K562 (cell line): ENCODE results near the gene SLC9A1. TPM values are rescaled to one million over a fixed set of nuclear protein-coding genes. Genes with fewer than 3 reads are reported as not detected.

Experiments used
- ERF ChIP-seq: fragments of 450-650 bp; formaldehyde crosslinking; IDR thresholded peaks from 2 replicates; pipeline ENCODE4 v1.4.0; 2020; ENCODE audit warnings: mild to moderate bottlenecking, mixed read lengths
- GTF3C2 ChIP-seq: IDR thresholded peaks from 3 replicates; pipeline ENCODE4 v1.6.1; 2011; ENCODE audit warnings: borderline replicate concordance, mild to moderate bottlenecking, moderate library complexity; ENCODE audit not compliant: insufficient read length; ENCODE audit errors: extremely low read depth
- HDAC6 ChIP-seq: IDR thresholded peaks from 2 replicates; pipeline ENCODE4 v1.6.1; 2012; ENCODE audit warnings: low read depth, mild to moderate bottlenecking, control low read depth, inconsistent platforms, low read length, moderate library complexity
- KLF13 ChIP-seq: fragments of 450-650 bp; IDR thresholded peaks from 2 replicates; pipeline ENCODE4 v1.6.1; 2016; ENCODE audit warnings: missing genetic modification characterization, low read depth, mild to moderate bottlenecking, missing compliant biosample characterization, moderate library complexity, borderline replicate concordance
- LARP7 ChIP-seq: fragments of 450-650 bp; IDR thresholded peaks from 2 replicates; pipeline ENCODE4 v1.6.1; 2016
- SLC30A9 ChIP-seq: fragments of 250-450 bp; sonication (Bioruptor Pico); IDR thresholded peaks from 2 replicates; pipeline ENCODE4 v1.8.0; 2022; ENCODE audit warnings: mild to moderate bottlenecking, moderate library complexity
- ZC3H4 ChIP-seq: sonication (generic); formaldehyde crosslinking; IDR thresholded peaks from 2 replicates; pipeline ENCODE4 v1.9.0; 2021; ENCODE audit warnings: missing genetic modification reagents, borderline replicate concordance
- polyA plus RNA-seq, 8 experiments: library from polyadenylated mRNA; depleted of rRNA in 4 of 8; stranded (reverse) in 5 of 8; unstranded in 3 of 8; fragments of >200 nt; fragmentation: Nextera tagmentation in 2 of 8; fragmentation: Illumina TruSeq in 1 of 8; extraction: Ambion mirVana in 2 of 8; extraction: Trizol in 1 of 8; gene quantifications; 2 replicates each; pipeline versions ENCODE4 v1.2.1 to v1.2.3, GENCODE V29; 2011 to 2014; ENCODE audit warnings: inconsistent platforms in 1 of 8, missing spikeins in 1 of 8
- total RNA-seq, 7 experiments: library from RNA; depleted of rRNA in 6 of 7; stranded (reverse); fragments of >200 nt in 6 of 7; fragmentation: Illumina TruSeq in 2 of 7; extraction: Trizol in 2 of 7; gene quantifications; 2 replicates each; pipeline versions ENCODE4 v1.2.1 to v1.2.3, GENCODE V29; 2011 to 2021; ENCODE audit warnings: low replicate concordance in 1 of 7
- TF ChIP-seq, protein P1 (sequence below): fragments of 450-650 bp; IDR thresholded peaks from 2 replicates; pipeline ENCODE4 v1.6.1; 2016; ENCODE audit warnings: low read depth, mild to moderate bottlenecking, moderate library complexity
- TF ChIP-seq, protein P2 (sequence below): IDR thresholded peaks from 2 replicates; pipeline ENCODE4 v1.6.1; 2011; ENCODE audit not compliant: insufficient read length; ENCODE audit errors: extremely low read depth

Gene SLC9A1
- total and polyA plus RNA-seq, 9 of the 15 experiments (the other 6 are each of a cell fraction or from before 2014, with no cell fraction given): 0.59 to 14.4 (median 2.0) TPM

- TF ChIP-seq, protein P1, sequence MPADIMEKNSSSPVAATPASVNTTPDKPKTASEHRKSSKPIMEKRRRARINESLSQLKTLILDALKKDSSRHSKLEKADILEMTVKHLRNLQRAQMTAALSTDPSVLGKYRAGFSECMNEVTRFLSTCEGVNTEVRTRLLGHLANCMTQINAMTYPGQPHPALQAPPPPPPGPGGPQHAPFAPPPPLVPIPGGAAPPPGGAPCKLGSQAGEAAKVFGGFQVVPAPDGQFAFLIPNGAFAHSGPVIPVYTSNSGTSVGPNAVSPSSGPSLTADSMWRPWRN: no peak
- TF ChIP-seq HDAC6 (no peak), GTF3C2 (no peak), LARP7 (peak; percentile 79; the same call in 1 of the 2 replicates), SLC30A9 (no peak), ZC3H4 (CRISPR knock-in tag) (0 out of 2 replicates have a peak, but pooled peaks have one; percentile 56), KLF13 (no peak), ERF (CRISPR knock-in tag) (peak; percentile 88; the same call in 1 of the 2 replicates)
- TF ChIP-seq, protein P2, sequence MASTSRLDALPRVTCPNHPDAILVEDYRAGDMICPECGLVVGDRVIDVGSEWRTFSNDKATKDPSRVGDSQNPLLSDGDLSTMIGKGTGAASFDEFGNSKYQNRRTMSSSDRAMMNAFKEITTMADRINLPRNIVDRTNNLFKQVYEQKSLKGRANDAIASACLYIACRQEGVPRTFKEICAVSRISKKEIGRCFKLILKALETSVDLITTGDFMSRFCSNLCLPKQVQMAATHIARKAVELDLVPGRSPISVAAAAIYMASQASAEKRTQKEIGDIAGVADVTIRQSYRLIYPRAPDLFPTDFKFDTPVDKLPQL: no peak
Measured at GRCh38 chr1:27154469-27154990, 395 bp downstream of the SLC9A1 start (continued).
